Ovary (tissue), 3 donors: ENCODE results near the gene SEL1L3.

ENCODE experiments used
- CTCF ChIP-seq, 3 donors: fragments of 450-650 bp in 2 of 3; fragments of 200-600 bp in 1 of 3; IDR thresholded peaks; one replicate each; pipeline versions ENCODE4 v1.5.1 to v1.8.0; 2016 to 2022; ENCODE audit warnings: antibody characterized with exemption in 3 of 3, mild to moderate bottlenecking in 1 of 3
- POLR2A ChIP-seq: fragments of 450-650 bp; IDR thresholded peaks from one replicate; pipeline ENCODE4 v1.6.1; 2017; ENCODE audit warnings: antibody characterized with exemption, mild to moderate bottlenecking, moderate library complexity
- donor health status: DM: no; HTN: no; CAD: no.

- TF ChIP-seq CTCF (IDR thresholded peaks at IDR 0.05) (no peak), POLR2A (no peak)
These were observed 1.4 kb downstream of the SEL1L3 start for GRCh38 chr4:25861280-25861950.
